Breast epithelium (tissue), 4 donors: ENCODE measurements around the gene BCL2L11. TPM values are rescaled to one million over a fixed set of nuclear protein-coding genes. Genes with fewer than 3 reads are reported as not detected.
A peak's percentile ranks its signal among the peaks of the same experiment; 100 is the strongest.

Experiments used
- DNase-seq, 2 donors: peaks; one replicate each; pipeline ENCODE4 v3.0.0-alpha.2; 2019; ENCODE audit warnings: low spot score in 2 of 2
- H3K27ac ChIP-seq, 2 donors: fragments of 200-600 bp; sonication (generic) in 1 of 2; one replicate each; pipeline ENCODE4 v1.5.1; 2016 to 2019; ENCODE audit warnings: mild to moderate bottlenecking in 1 of 2
- H3K27me3 ChIP-seq, 2 donors: fragments of 200-600 bp; sonication (generic) in 1 of 2; one replicate each; pipeline versions ENCODE4 v1.5.1 to v1.6.0; 2017 to 2019; ENCODE audit warnings: control low read depth in 1 of 2, mild to moderate bottlenecking in 1 of 2
- H3K36me3 ChIP-seq: fragments of 200-600 bp; one replicate; pipeline ENCODE4 v1.5.1; 2019
- H3K4me1 ChIP-seq, 2 donors: fragments of 200-600 bp; sonication (generic); one replicate each; pipeline ENCODE4 v1.5.1; 2016 to 2019; ENCODE audit warnings: control low read depth in 1 of 2
- H3K4me3 ChIP-seq, 3 donors: fragments of 200-600 bp; sonication (generic); 1 replicate in 2 of 3; 2 replicates in 1 of 3; pipeline ENCODE4 v1.5.1; 2016 to 2019; ENCODE audit warnings: mild to moderate bottlenecking in 3 of 3, moderate library complexity in 2 of 3
- H3K9me3 ChIP-seq, 2 donors: fragments of 200-600 bp; sonication (generic) in 1 of 2; one replicate each; pipeline ENCODE4 v1.5.1; 2016 to 2019; ENCODE audit warnings: control low read depth in 1 of 2
- POLR2A ChIP-seq: fragments of 450-650 bp; IDR thresholded peaks from one replicate; pipeline ENCODE4 v1.6.1; 2016; ENCODE audit warnings: antibody characterized with exemption, mild to moderate bottlenecking, moderate library complexity
- POLR2AphosphoS5 ChIP-seq, 3 donors: sonication (generic); formaldehyde crosslinking; IDR thresholded peaks; one replicate each; pipeline ENCODE4 v1.6.1; 2017; ENCODE audit warnings: antibody characterized with exemption in 3 of 3
- intact Hi-C: fragments of 100-400 bp; cut with DNase I; formaldehyde crosslinking; loops from one replicate; pipeline ENCODE4 v1.15.1; 2023; ENCODE audit warnings: low total_unique reads
- total RNA-seq, 3 donors: library from RNA; depleted of rRNA; stranded (reverse); fragments of >200 nt; gene quantifications; one replicate each; pipeline ENCODE4 v1.1.0, GENCODE V29; 2016
- TF ChIP-seq, protein P1 (sequence below), 3 donors: fragments of 450-650 bp; IDR thresholded peaks; one replicate each; pipeline ENCODE4 v1.5.1; 2016 to 2017; ENCODE audit warnings: antibody characterized with exemption in 3 of 3, mild to moderate bottlenecking in 3 of 3, moderate library complexity in 3 of 3

The BCL2L11 gene
- total RNA-seq, 3 donors from 2014 or later, result 42.6 to 67.3 (median 46.1) TPM

DNA sequence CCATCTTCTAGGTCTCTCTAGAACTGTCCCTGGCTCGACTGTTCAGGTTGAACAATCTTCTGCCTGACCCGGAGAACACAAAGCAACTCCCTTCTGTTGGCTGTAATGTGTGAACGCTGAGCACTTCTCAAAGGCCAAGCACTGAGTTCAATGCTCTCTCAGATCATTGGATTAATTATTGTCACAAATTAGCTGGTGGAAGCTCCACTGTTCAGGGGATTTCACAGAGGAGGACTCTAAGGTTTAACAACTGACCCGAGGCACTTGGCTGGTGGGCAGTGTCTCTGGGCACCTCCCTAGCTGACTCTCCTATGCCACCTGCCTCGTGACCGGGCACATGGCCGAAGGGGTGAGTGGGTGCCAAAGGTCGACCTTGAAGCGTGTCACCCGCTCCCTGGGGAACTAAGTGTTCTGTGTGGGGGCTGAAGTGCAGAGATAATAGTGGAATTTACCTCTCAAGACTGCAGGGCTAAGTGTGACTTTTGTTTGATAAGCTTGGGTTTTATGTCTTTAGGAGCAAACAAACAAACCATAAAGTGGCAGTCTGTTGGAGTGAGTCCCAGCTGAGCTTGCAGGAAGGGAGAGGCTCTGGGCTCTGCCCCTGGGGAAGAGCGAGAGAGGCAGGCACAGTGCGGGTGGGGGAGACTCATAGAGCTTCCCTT lies 64.8 kb downstream of the BCL2L11 start:
- TF ChIP-seq, protein P1, sequence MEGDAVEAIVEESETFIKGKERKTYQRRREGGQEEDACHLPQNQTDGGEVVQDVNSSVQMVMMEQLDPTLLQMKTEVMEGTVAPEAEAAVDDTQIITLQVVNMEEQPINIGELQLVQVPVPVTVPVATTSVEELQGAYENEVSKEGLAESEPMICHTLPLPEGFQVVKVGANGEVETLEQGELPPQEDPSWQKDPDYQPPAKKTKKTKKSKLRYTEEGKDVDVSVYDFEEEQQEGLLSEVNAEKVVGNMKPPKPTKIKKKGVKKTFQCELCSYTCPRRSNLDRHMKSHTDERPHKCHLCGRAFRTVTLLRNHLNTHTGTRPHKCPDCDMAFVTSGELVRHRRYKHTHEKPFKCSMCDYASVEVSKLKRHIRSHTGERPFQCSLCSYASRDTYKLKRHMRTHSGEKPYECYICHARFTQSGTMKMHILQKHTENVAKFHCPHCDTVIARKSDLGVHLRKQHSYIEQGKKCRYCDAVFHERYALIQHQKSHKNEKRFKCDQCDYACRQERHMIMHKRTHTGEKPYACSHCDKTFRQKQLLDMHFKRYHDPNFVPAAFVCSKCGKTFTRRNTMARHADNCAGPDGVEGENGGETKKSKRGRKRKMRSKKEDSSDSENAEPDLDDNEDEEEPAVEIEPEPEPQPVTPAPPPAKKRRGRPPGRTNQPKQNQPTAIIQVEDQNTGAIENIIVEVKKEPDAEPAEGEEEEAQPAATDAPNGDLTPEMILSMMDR (IDR thresholded peaks at IDR 0.05), result no peak
- TF ChIP-seq POLR2A (no peak), POLR2AphosphoS5 (IDR thresholded peaks at IDR 0.05) (no peak)
- DNase-seq, result no peak
- intact Hi-C loops, result no loop called here
- no peak overlapping the region for H3K4me3 ChIP-seq
- peak overlapping the region; percentile 28 to 56 for H3K27ac ChIP-seq
- no peaks in the 10 kb centered on the region for H3K27me3 ChIP-seq
- H3K4me1 ChIP-seq, result no peaks in the 10 kb centered on the region
- no peaks in the 10 kb centered on the region for H3K9me3 ChIP-seq
- H3K36me3 ChIP-seq, result no peaks in the 10 kb centered on the region

DNA sequence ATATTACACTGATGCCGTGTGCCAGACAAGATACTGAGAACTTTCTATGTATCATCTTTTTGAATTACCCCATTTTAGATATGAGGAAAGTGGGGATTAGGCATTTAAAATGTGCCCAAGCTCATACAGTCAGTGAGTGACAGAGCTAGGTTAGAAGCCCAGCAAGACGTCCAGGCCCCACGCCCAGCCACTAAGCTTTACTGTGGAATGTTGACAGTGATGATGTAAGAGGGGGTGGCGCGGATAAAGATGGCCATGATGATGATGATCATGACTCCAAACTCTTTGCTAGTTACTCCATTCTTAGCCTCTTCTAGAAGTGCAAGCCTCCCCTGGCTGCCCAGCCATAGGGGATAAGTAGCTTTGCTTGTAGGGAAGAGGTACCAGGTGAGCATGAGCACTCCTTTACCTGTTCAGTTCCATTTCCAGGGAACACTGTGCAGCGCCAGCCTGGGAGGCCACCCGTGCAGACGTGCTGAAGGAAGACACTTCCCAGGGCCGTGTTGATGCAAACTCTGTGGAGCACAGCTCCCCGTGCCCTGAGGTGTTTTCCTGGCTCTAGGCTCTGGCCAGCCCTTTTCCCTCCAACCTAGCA lies 65.5 kb downstream of the BCL2L11 start:
- Histone ChIP-seq H3K27ac (no peak overlapping the region), H3K9me3 (no peaks in the 10 kb centered on the region), H3K4me1 (no peaks in the 10 kb centered on the region), H3K27me3 (no peaks in the 10 kb centered on the region), H3K4me3 (no peak overlapping the region), H3K36me3 (no peaks in the 10 kb centered on the region)
- intact Hi-C loops, result no loop called here
- TF ChIP-seq POLR2A (no peak), POLR2AphosphoS5 (IDR thresholded peaks at IDR 0.05) (no peak)
- TF ChIP-seq, protein P1 (IDR thresholded peaks at IDR 0.05), result no peak
- DNase-seq, result no peak

DNA sequence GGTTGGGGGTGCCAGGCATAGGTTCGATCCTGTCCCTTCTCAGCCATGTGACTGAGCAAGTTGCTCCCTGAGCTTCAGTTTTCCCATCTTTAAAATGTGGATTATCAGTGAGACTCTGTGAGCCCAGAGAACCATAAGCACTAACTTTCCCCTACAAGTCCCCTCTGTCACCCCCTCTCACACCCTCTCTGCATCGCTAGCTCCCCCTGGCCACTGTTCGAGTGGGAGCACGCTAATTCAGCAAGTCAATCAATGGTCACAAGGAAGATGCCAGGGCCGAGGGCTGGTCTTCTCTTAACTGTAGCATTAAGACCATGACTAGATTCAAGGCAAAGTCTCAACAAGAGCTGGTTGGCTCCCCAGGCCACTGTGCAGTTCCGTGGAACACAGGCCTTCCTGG lies 66.2 kb downstream of the BCL2L11 start:
- no peak for DNase-seq
- intact Hi-C loops, result no loop called here

DNA sequence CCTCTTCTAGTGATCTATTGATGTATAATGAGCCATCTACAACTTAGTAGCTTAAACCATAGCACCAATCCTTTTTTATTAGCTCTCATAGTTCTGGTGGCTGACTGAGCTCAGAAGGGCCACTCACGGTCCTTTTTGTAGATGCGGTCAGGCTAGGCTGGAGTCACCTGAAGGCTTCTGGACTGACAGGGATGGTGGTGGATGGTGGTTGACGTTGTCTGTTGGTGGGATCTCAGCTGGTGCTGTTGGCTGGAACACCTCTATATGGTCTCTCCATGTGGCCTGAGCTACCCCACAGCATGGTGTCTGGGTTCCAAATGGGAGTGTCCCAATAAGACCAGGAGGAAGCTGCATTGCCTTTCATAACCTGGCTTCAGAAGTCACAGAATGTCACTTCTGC lies 68.0 kb downstream of the BCL2L11 start:
- H3K36me3 ChIP-seq, result no peaks in the 10 kb centered on the region
- H3K27me3 ChIP-seq, result no peaks in the 10 kb centered on the region
- TF ChIP-seq POLR2AphosphoS5 (IDR thresholded peaks at IDR 0.05) (no peak), POLR2A (no peak)
- TF ChIP-seq, protein P1 (IDR thresholded peaks at IDR 0.05), result no peak
- no peak overlapping the region for H3K4me3 ChIP-seq
- no peak for DNase-seq
- no peaks in the 10 kb centered on the region for H3K9me3 ChIP-seq
- intact Hi-C loops, result no loop called here
- H3K4me1 ChIP-seq, result no peaks in the 10 kb centered on the region
- H3K27ac ChIP-seq, result no peak overlapping the region

More for the DNA sequence above, 66.2 kb downstream of the BCL2L11 start:
- TF ChIP-seq, protein P1 (IDR thresholded peaks at IDR 0.05), result no peak
- no peak overlapping the region for H3K4me3 ChIP-seq
- no peaks in the 10 kb centered on the region for H3K36me3 ChIP-seq
- no peaks in the 10 kb centered on the region for H3K9me3 ChIP-seq
- H3K27me3 ChIP-seq, result no peaks in the 10 kb centered on the region
- H3K4me1 ChIP-seq, result no peaks in the 10 kb centered on the region
- H3K27ac ChIP-seq, result no peak overlapping the region

DNA sequence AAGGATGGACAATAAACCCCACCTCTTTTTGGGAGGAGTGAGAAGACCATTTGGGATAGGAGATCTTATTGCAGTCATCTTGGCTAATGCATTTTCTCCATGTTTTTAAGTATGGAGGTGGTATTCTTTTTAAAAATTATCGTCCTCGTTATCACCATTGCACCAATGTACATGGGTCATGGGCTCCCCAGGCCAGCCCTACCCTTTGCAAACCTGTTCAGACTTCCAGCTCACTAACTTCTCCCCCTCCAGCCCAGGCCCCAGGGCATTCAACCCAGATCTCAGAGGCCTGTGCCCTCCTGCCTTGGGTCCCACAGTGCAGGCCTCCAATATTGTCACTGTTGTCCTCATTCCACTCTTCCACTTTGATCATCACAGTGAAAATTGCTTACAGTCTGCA lies 68.4 kb downstream of the BCL2L11 start:
- intact Hi-C loops, result no loop called here
- Histone ChIP-seq H3K9me3 (no peaks in the 10 kb centered on the region), H3K27me3 (no peaks in the 10 kb centered on the region), H3K27ac (no peak overlapping the region), H3K4me1 (no peaks in the 10 kb centered on the region), H3K36me3 (no peaks in the 10 kb centered on the region), H3K4me3 (no peak overlapping the region)
- TF ChIP-seq, protein P1 (IDR thresholded peaks at IDR 0.05), result no peak
- TF ChIP-seq POLR2AphosphoS5 (IDR thresholded peaks at IDR 0.05), result no peak
- no peak for TF ChIP-seq POLR2A
- no peak for DNase-seq
